Epidermal melanocyte (primary cell): ENCODE measurements around the gene SIM2.

Experiments used
- DNase-seq: peaks from one replicate; pipeline ENCODE4 v3.0.0; 2011; ENCODE audit warnings: low spot score; ENCODE audit not compliant: insufficient read length

Gene SIM2

GRCh38 chr21:36709868-36710728, 11.2 kb downstream of the SIM2 start:
- DNase-seq = no peak

DNA sequence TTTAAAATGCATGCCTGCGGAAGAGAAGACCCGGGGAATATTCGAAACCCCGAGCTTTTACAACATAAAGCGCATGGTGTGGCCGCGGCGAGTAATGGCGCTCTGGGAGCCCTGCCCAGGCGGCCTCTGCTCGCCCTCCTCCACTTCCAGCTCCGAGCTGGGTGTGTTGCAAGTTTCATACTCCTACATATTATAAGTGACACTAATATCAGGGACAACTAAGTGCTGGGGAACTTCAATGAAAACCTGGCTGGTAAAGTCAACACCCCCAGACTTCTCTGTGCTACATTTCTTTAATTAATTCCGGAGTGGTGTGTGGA, 11.8 kb downstream of the SIM2 start:
- DNase-seq = no peak

GRCh38 chr21:36713746-36714145, 14.8 kb downstream of the SIM2 start:
- DNase-seq = no peak

- no peak for DNase-seq
These were observed 17.5 kb downstream of the SIM2 start for GRCh38 chr21:36716387-36716786.

GRCh38 chr21:36716836-36717235, 17.9 kb downstream of the SIM2 start:
- no peak for DNase-seq

DNA sequence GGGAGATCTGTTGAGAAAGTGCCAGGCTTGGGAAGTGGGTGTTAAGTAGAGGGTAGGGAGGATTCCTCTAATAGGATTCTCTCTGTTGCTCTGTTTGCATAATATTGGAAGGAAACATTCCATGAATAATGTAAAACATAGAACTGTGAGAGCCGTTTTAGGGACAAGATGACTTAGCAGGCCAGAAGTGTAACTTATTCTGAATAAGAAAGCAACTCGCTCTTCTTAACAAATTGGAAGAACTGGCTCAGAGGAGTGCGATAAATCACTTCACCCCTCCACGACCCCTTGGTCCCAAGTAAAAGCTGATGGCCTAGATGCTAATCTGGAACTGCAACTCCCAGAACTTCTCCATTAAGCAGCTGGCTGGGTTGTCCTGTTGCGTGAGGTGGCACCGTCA, 19.1 kb downstream of the SIM2 start:
- DNase-seq = no peak

DNA sequence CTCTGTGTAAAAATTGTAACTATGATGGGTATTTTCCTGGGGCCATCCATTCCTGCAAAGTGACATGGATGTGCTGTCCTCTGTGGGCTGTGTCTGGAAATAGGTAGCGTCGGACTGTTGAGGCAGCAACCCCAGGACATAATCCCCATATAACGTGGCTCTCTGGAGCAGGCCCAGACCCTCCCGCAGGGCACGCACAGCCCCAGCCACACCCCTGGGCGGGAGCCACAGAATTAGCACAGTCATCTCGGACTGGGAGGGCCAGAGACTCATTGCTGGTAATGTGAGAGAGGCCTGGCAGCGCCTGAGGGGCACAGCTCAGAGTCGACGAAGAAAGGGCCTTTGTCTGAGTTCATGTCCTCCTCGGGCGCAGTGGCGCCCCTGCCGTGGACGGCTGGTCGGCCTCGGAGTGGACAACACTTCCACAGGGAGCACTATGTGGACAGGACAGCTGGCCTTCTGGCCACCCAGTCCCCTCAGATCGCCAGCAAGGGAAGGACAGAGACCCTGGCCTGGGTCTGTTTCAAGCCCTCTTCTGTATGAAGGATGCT, 20.1 kb downstream of the SIM2 start:
- peak; percentile 55 for DNase-seq

- no peak for DNase-seq
These were observed 20.7 kb downstream of the SIM2 start for GRCh38 chr21:36719614-36720013.

- no peak for DNase-seq
These were observed 22.9 kb downstream of the SIM2 start for GRCh38 chr21:36721817-36722216.

DNA sequence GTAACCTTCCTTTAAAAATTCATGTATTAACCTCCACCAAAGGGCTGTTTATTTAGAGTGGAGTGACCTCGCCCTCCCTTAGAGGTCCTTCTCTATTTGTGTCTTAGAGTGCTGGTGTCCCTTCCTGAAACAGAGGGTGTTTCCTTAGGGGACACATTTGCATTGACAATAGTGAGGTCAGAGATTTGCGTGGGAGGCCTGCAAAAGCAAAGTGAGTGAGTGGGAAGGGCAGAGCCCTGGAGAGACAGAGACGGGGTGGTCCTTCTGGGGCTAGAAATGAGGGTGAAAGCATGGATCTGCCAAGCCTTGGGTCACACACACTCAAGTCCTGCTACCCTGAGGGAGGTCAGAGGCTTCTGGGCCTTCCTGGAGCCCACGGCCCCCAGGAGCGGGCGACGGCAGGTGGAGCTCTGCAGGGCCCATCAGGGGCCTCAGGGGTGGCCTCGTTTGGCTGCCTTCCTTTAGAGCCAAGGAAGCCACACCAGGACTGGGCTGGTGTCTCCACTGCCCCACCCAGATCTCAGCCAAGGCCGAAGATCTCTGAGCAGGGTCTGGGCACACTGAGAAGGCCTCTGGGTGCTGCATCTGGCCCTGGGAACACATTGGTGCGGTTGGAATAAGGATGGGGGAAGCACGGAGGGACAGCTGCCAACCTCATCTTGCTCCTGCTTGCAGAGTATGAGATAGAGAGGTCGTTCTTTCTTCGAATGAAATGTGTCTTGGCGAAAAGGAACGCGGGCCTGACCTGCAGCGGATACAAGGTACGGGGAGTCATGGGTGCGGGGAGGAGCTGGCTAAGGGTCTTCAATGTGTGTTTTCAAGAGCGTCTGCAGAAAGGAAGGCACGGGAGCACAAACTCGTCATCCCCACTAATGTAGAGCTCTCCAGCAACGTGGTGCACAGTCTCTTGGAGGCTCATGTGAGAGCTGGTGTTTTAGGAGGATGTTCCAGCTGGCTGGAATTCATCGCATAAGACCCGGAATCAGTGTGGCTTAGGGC, 23.8 kb downstream of the SIM2 start:
- DNase-seq = no peak

GRCh38 chr21:36723371-36723881, 24.5 kb downstream of the SIM2 start:
- no peak for DNase-seq

DNA sequence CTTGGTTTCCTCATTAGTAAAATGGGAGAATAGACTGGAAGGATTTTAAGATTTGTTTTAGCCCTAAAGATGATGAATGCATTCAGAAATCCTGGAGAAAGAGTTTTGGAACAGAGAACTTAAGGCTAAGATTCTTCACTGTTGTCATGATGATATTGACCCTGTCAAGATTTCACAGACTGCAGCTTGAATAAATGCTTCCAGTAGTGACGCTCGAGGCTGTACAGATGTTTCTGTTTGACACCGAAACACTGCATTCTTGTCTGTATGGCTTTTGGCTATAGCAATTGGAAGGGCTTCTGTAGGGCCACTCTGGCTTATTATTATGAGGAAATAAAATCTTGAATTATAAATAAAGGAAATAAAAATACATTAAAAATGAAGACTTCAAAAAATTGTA, 25.7 kb downstream of the SIM2 start:
- no peak for DNase-seq

DNA sequence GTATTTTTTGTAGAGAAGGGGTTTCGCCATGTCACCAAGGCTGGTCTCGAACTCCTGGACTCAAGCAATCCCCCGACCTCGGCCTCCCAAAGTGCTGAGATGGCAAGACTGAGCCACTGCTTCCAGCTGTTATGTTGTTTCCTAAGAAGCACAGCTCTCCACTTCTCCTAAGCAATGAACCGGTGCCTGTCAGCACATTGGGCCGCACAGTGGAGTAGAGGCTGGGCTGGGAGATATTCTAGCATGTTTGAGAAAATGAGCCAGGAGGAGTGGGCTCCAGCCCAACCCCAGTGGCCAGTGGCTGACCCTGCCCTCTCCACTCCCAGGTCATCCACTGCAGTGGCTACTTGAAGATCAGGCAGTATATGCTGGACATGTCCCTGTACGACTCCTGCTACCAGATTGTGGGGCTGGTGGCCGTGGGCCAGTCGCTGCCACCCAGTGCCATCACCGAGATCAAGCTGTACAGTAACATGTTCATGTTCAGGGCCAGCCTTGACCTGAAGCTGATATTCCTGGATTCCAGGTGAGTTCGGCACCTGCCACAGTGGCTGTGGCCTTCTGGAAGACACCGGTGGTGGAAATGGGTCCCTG, 27.0 kb downstream of the SIM2 start:
- DNase-seq = no peak

- no peak for DNase-seq
These were observed 29.0 kb downstream of the SIM2 start for GRCh38 chr21:36727866-36728265.

- no peak for DNase-seq
These were observed 29.6 kb downstream of the SIM2 start for GRCh38 chr21:36728371-36729111.

GRCh38 chr21:36729310-36729970, 30.5 kb downstream of the SIM2 start:
- DNase-seq = no peak

DNA sequence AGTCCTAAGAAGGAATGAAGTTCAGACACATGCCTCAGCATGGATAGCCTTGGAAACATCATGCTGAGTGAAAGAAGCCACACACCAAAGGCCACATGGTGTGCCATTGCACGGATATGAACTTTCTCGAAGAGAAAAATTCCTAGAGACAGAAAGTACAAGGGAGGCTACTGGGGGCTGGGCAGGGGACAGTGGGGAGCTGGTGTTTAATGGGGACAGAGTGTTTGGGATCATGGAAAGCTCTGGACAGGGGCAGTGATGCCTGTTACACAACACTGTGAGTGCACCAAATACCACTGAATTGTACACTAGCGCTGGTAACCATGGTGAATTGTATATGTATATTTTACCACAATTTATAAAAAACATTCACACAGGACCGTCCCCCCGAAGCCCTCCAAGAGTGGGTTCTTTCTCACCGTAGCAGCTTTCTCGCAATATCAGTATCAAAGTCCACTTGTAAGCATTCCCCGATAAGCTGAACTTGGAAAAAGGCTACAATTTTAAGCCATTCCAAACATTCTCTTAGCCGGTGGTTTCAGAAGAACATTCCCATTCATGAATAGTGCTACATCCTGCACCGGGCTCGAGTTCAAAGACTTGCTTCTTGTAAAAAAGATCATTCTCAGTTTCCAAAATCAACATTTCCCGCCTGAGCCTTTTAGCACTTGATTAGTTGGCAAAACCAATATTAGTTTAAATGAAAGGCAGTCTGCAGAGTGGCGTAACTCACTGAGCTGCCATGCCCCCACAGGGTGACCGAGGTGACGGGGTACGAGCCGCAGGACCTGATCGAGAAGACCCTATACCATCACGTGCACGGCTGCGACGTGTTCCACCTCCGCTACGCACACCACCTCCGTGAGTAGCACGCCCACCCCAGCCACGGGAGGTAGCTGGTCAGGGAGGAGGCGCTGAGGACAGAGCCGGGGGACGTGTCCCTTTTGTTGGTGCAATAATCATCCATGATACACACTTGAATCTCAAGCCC, 31.7 kb downstream of the SIM2 start:
- no peak for DNase-seq

DNA sequence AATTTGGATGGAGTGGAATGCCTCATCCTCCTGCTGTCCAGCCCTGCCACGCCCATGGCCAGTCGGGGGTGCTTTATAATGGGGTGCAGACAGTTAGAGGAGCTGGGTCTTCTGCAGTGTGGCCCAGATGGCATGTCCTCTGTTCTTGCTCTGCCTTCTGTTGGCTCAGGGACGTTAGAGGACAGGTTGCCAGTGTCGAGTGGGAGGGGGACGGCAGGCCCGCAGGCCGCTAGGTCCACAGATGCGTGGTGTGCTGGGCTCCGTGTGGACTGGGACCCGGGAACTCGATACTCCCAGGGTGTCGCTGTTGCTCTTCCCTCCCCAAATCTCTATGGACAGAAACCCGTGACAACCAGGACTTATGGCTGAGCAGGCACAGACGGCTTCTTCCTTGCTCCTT, 33.3 kb downstream of the SIM2 start:
- DNase-seq = no peak

GRCh38 chr21:36732761-36733160, 33.8 kb downstream of the SIM2 start:
- no peak for DNase-seq
